Stimulated activated CD4-positive, alpha-beta T cell treated with anti-CD3 and anti-CD28 coated beads, Interleukin-12 subunit alpha, Interleukin-12 subunit beta, amount 100 ng/mL, for 4 hours (primary cell): ENCODE measurements around the gene ESAM.

Source experiments
- DNase-seq: peaks from one replicate; pipeline ENCODE4 v3.0.0-alpha.2; 2020

The ESAM gene

GRCh38 chr11:124769806-124770774 lies 8.0 kb upstream of the ESAM start:
- DNase-seq = no peak

- DNase-seq = no peak
Observed at GRCh38 chr11:124768914-124769313, 6.8 kb upstream of the ESAM start.

GRCh38 chr11:124766156-124766555 lies 4.1 kb upstream of the ESAM start:
- DNase-seq = no peak

GRCh38 chr11:124763156-124763947 lies 1.3 kb upstream of the ESAM start:
- peak; percentile 86 for DNase-seq

GRCh38 chr11:124762624-124763155 lies 600 bp upstream of the ESAM start:
- DNase-seq = no peak

GRCh38 chr11:124761301-124762104 lies 587 bp downstream of the ESAM start:
- DNase-seq = no peak

- no peak for DNase-seq
Observed at GRCh38 chr11:124760806-124761205, 1.3 kb downstream of the ESAM start.

GRCh38 chr11:124760205-124760652 lies 1.9 kb downstream of the ESAM start:
- no peak for DNase-seq

- DNase-seq = no peak
Observed at GRCh38 chr11:124759266-124760204, 2.6 kb downstream of the ESAM start.

GRCh38 chr11:124758355-124759265 lies 3.5 kb downstream of the ESAM start:
- peak; percentile 58 for DNase-seq

- DNase-seq = no peak
Observed at GRCh38 chr11:124757320-124757719, 4.8 kb downstream of the ESAM start.

GRCh38 chr11:124756753-124757227 lies 5.3 kb downstream of the ESAM start:
- DNase-seq = no peak

- DNase-seq = no peak
Observed at GRCh38 chr11:124756033-124756752, 5.9 kb downstream of the ESAM start.

- no peak for DNase-seq
Observed at GRCh38 chr11:124754710-124755109, 7.4 kb downstream of the ESAM start.

GRCh38 chr11:124754309-124754708 lies 7.8 kb downstream of the ESAM start:
- no peak for DNase-seq

- no peak for DNase-seq
Observed at GRCh38 chr11:124753624-124754023, 8.5 kb downstream of the ESAM start.

GRCh38 chr11:124753205-124753604 lies 8.9 kb downstream of the ESAM start:
- no peak for DNase-seq

- DNase-seq = no peak
Observed at GRCh38 chr11:124752471-124753102, 9.5 kb downstream of the ESAM start.
